ENCODE data around the gene ARFGEF2. TPM values are rescaled to one million over a fixed set of nuclear protein-coding genes. Genes with fewer than 3 reads are reported as not detected.

The ARFGEF2 gene
- total and polyA plus RNA-seq, 2 of the 8 experiments (the other 6 are each of a cell fraction or from before 2014, with no cell fraction given) = 8.1 to 21.8 TPM

- TF ChIP-seq CHD7 (IDR thresholded peaks at IDR 0.05; ENCODE audit: insufficient replicate concordance, low read length) = no peak
- no peak for TF ChIP-seq NRF1 (IDR thresholded peaks at IDR 0.05; ENCODE audit: low read depth, low read length)
Observed at GRCh38 chr20:49043000-49043399, 121.5 kb downstream of the ARFGEF2 start (continued).

Data from H1 (cell line).